ENCODE data around the gene TAF1D.

TAF1D gene

GRCh38 chr11:93710239-93710638 lies 31.1 kb downstream of the TAF1D start:
- Histone ChIP-seq H3K9me3 (ENCODE audit: low read depth, low read length) (peaks cover 14% of the 10 kb centered on the region), H3K36me3 (ENCODE audit: insufficient read depth, low read length) (peaks cover 92% of the 10 kb centered on the region), H3K4me3 (no peak overlapping the region), H3K27ac (no peak overlapping the region), H3K9ac (ENCODE audit: insufficient read length) (no peak overlapping the region)
- TF ChIP-seq POLR2AphosphoS5 (IDR thresholded peaks at IDR 0.05; ENCODE audit: borderline replicate concordance, low read depth, low read length) (no peak), FOXP2 (optimal IDR thresholded peaks at IDR 0.05; ENCODE audit: control extremely low read depth, extremely low read length, insufficient read depth) (no peak), EZH2 (IDR thresholded peaks at IDR 0.05) (no peak)
- no peak for DNase-seq (ENCODE audit: low read depth, low spot score)

GRCh38 chr11:93704237-93704636 lies 37.1 kb downstream of the TAF1D start:
- H3K27ac ChIP-seq: no peak overlapping the region
- H3K4me3 ChIP-seq: no peak overlapping the region
- peaks cover 14% of the 10 kb centered on the region for H3K9me3 ChIP-seq (ENCODE audit: low read depth, low read length)
- H3K9ac ChIP-seq (ENCODE audit: insufficient read length): no peak overlapping the region
- peaks cover 90% of the 10 kb centered on the region for H3K36me3 ChIP-seq (ENCODE audit: insufficient read depth, low read length)
- TF ChIP-seq POLR2AphosphoS5 (IDR thresholded peaks at IDR 0.05; ENCODE audit: borderline replicate concordance, low read depth, low read length) (no peak), EZH2 (IDR thresholded peaks at IDR 0.05) (no peak)
- no peak for DNase-seq (ENCODE audit: low read depth, low spot score)

- H3K9me3 ChIP-seq (ENCODE audit: low read depth, low read length): no peaks in the 10 kb centered on the region
- no peak overlapping the region for H3K27ac ChIP-seq
- DNase-seq (ENCODE audit: low read depth, low spot score): no peak
- H3K4me3 ChIP-seq: no peak overlapping the region
- TF ChIP-seq EZH2 (IDR thresholded peaks at IDR 0.05) (no peak), FOXP2 (optimal IDR thresholded peaks at IDR 0.05; ENCODE audit: control extremely low read depth, extremely low read length, insufficient read depth) (no peak), POLR2AphosphoS5 (IDR thresholded peaks at IDR 0.05; ENCODE audit: borderline replicate concordance, low read depth, low read length) (no peak)
- H3K36me3 ChIP-seq (ENCODE audit: insufficient read depth, low read length): peaks cover 92% of the 10 kb centered on the region
- no peak overlapping the region for H3K9ac ChIP-seq (ENCODE audit: insufficient read length)
These were observed 40.5 kb downstream of the TAF1D start for GRCh38 chr11:93700830-93701229.

- no peak overlapping the region for H3K9ac ChIP-seq (ENCODE audit: insufficient read length)
- H3K9me3 ChIP-seq (ENCODE audit: low read depth, low read length): no peaks in the 10 kb centered on the region
- DNase-seq (ENCODE audit: low read depth, low spot score): no peak
- H3K36me3 ChIP-seq (ENCODE audit: insufficient read depth, low read length): peaks cover 85% of the 10 kb centered on the region
- no peak overlapping the region for H3K27ac ChIP-seq
- no peak overlapping the region for H3K4me3 ChIP-seq
- TF ChIP-seq EZH2 (IDR thresholded peaks at IDR 0.05): no peak
- TF ChIP-seq FOXP2 (optimal IDR thresholded peaks at IDR 0.05; ENCODE audit: control extremely low read depth, extremely low read length, insufficient read depth): no peak
- no peak for TF ChIP-seq POLR2AphosphoS5 (IDR thresholded peaks at IDR 0.05; ENCODE audit: borderline replicate concordance, low read depth, low read length)
These were observed 43.7 kb downstream of the TAF1D start for GRCh38 chr11:93697611-93698010.

GRCh38 chr11:93694557-93694956 lies 46.7 kb downstream of the TAF1D start:
- H3K9me3 ChIP-seq (ENCODE audit: low read depth, low read length): no peaks in the 10 kb centered on the region
- no peak overlapping the region for H3K9ac ChIP-seq (ENCODE audit: insufficient read length)
- DNase-seq (ENCODE audit: low read depth, low spot score): no peak
- H3K27ac ChIP-seq: no peak overlapping the region
- no peak overlapping the region for H3K4me3 ChIP-seq
- TF ChIP-seq FOXP2 (optimal IDR thresholded peaks at IDR 0.05; ENCODE audit: control extremely low read depth, extremely low read length, insufficient read depth) (no peak), EZH2 (IDR thresholded peaks at IDR 0.05) (no peak), POLR2AphosphoS5 (IDR thresholded peaks at IDR 0.05; ENCODE audit: borderline replicate concordance, low read depth, low read length) (no peak)
- peaks cover 80% of the 10 kb centered on the region for H3K36me3 ChIP-seq (ENCODE audit: insufficient read depth, low read length)

GRCh38 chr11:93694109-93694508 lies 47.2 kb downstream of the TAF1D start:
- no peak overlapping the region for H3K9ac ChIP-seq (ENCODE audit: insufficient read length)
- H3K36me3 ChIP-seq (ENCODE audit: insufficient read depth, low read length): peaks cover 80% of the 10 kb centered on the region

GRCh38 chr11:93689240-93689639 lies 52.1 kb downstream of the TAF1D start:
- no peak overlapping the region for H3K4me3 ChIP-seq
- no peak overlapping the region for H3K27ac ChIP-seq
- no peak for DNase-seq (ENCODE audit: low read depth, low spot score)
- TF ChIP-seq FOXP2 (optimal IDR thresholded peaks at IDR 0.05; ENCODE audit: control extremely low read depth, extremely low read length, insufficient read depth) (no peak), EZH2 (IDR thresholded peaks at IDR 0.05) (no peak), POLR2AphosphoS5 (IDR thresholded peaks at IDR 0.05; ENCODE audit: borderline replicate concordance, low read depth, low read length) (no peak)
- no peaks in the 10 kb centered on the region for H3K9me3 ChIP-seq (ENCODE audit: low read depth, low read length)
- no peak overlapping the region for H3K9ac ChIP-seq (ENCODE audit: insufficient read length)
- H3K36me3 ChIP-seq (ENCODE audit: insufficient read depth, low read length): peaks cover 76% of the 10 kb centered on the region

More at GRCh38 chr11:93694109-93694508, 47.2 kb downstream of the TAF1D start:
- Histone ChIP-seq H3K9me3 (ENCODE audit: low read depth, low read length) (no peaks in the 10 kb centered on the region), H3K4me3 (no peak overlapping the region), H3K27ac (no peak overlapping the region)
- DNase-seq (ENCODE audit: low read depth, low spot score): no peak
- TF ChIP-seq EZH2 (IDR thresholded peaks at IDR 0.05) (no peak), POLR2AphosphoS5 (IDR thresholded peaks at IDR 0.05; ENCODE audit: borderline replicate concordance, low read depth, low read length) (no peak)

- Histone ChIP-seq H3K36me3 (ENCODE audit: insufficient read depth, low read length) (peaks cover 80% of the 10 kb centered on the region), H3K9me3 (ENCODE audit: low read depth, low read length) (no peaks in the 10 kb centered on the region), H3K9ac (ENCODE audit: insufficient read length) (no peak overlapping the region), H3K27ac (no peak overlapping the region), H3K4me3 (no peak overlapping the region)
- no peak for DNase-seq (ENCODE audit: low read depth, low spot score)
- TF ChIP-seq EZH2 (IDR thresholded peaks at IDR 0.05) (no peak), FOXP2 (optimal IDR thresholded peaks at IDR 0.05; ENCODE audit: control extremely low read depth, extremely low read length, insufficient read depth) (no peak), POLR2AphosphoS5 (IDR thresholded peaks at IDR 0.05; ENCODE audit: borderline replicate concordance, low read depth, low read length) (no peak)
These were observed 54.5 kb downstream of the TAF1D start for GRCh38 chr11:93686812-93687211.

- no peak overlapping the region for H3K27ac ChIP-seq
- DNase-seq (ENCODE audit: low read depth, low spot score): no peak
- H3K9me3 ChIP-seq (ENCODE audit: low read depth, low read length): no peaks in the 10 kb centered on the region
- H3K9ac ChIP-seq (ENCODE audit: insufficient read length): no peak overlapping the region
- no peak for TF ChIP-seq EZH2 (IDR thresholded peaks at IDR 0.05)
- no peak for TF ChIP-seq FOXP2 (optimal IDR thresholded peaks at IDR 0.05; ENCODE audit: control extremely low read depth, extremely low read length, insufficient read depth)
- TF ChIP-seq POLR2AphosphoS5 (IDR thresholded peaks at IDR 0.05; ENCODE audit: borderline replicate concordance, low read depth, low read length): no peak
- H3K36me3 ChIP-seq (ENCODE audit: insufficient read depth, low read length): peaks cover 76% of the 10 kb centered on the region
- no peak overlapping the region for H3K4me3 ChIP-seq
These were observed 55.1 kb downstream of the TAF1D start for GRCh38 chr11:93686226-93686625.

All from SK-N-MC (cell line).